Endodermal cell (in vitro differentiated cells): ENCODE results near the gene USP13. TPM values are rescaled to one million over a fixed set of nuclear protein-coding genes. Genes with fewer than 3 reads are reported as not detected.
"Not testable (repeated sequence)": the region's sequence is repeated elsewhere in the genome, so short reads cannot be mapped to it uniquely, and the experiment has no call there.

ENCODE experiments used
- DNase-seq: peaks from one replicate; pipeline ENCODE4 v3.0.0-alpha.2; 2017
- H3K27ac ChIP-seq: 2 replicates; pipeline ENCODE4 v1.5.1; 2013; ENCODE audit warnings: mild to moderate bottlenecking, low read depth, low read length, moderate library complexity
- H3K27me3 ChIP-seq: 2 replicates; pipeline ENCODE4 v1.6.1; 2013; ENCODE audit warnings: mild to moderate bottlenecking, low read length, moderate library complexity; ENCODE audit not compliant: insufficient read depth, control insufficient read depth, poor library complexity, severe bottlenecking
- H3K36me3 ChIP-seq: 2 replicates; pipeline ENCODE4 v1.7.0; 2013; ENCODE audit warnings: mild to moderate bottlenecking, low read length, moderate library complexity; ENCODE audit not compliant: control insufficient read depth, insufficient read depth
- H3K4me1 ChIP-seq: one replicate; pipeline ENCODE4 v1.7.0; 2013; ENCODE audit warnings: low read length; ENCODE audit not compliant: control insufficient read depth, insufficient read depth
- H3K4me3 ChIP-seq: 2 replicates; pipeline ENCODE4 v1.5.1; 2013; ENCODE audit warnings: mild to moderate bottlenecking, low read length, moderate library complexity
- H3K9ac ChIP-seq: 2 replicates; pipeline ENCODE4 v1.6.1; 2013; ENCODE audit warnings: mild to moderate bottlenecking, low read length, moderate library complexity; ENCODE audit not compliant: poor library complexity, severe bottlenecking; ENCODE audit errors: extremely low read depth
- H3K9me3 ChIP-seq: 2 replicates; pipeline ENCODE4 v1.6.1; 2013; ENCODE audit warnings: mild to moderate bottlenecking, low read length, moderate library complexity; ENCODE audit not compliant: control insufficient read depth
- H3K27ac Mint-ChIP-seq: 2 replicates; pipeline ENCODE4 v1.8.0; 2020; ENCODE audit warnings: mixed read lengths
- H3K27me3 Mint-ChIP-seq: 2 replicates; pipeline ENCODE4 v1.8.0; 2021; ENCODE audit warnings: mild to moderate bottlenecking, mixed read lengths; ENCODE audit not compliant: insufficient read depth
- H3K36me3 Mint-ChIP-seq: 2 replicates; pipeline ENCODE4 v1.8.0; 2020; ENCODE audit warnings: low read depth, mixed read lengths
- H3K4me1 Mint-ChIP-seq: 2 replicates; pipeline ENCODE4 v1.8.0; 2020; ENCODE audit warnings: mixed read lengths
- H3K4me3 Mint-ChIP-seq: 2 replicates; pipeline ENCODE4 v1.8.0; 2020; ENCODE audit warnings: mild to moderate bottlenecking, moderate library complexity, mixed read lengths
- H3K9me3 Mint-ChIP-seq: 2 replicates; pipeline ENCODE4 v1.8.0; 2020; ENCODE audit warnings: mild to moderate bottlenecking, mixed read lengths
- CTCF ChIP-seq: fragments of 200-600 bp; sonication (generic); conservative IDR thresholded peaks from 2 replicates; pipeline ENCODE4 v1.5.0; 2021; ENCODE audit warnings: antibody characterized with exemption, mild to moderate bottlenecking
- WGBS, 2 experiments: methylation state at CpG; one replicate each; pipeline versions ENCODE4 v1.1.5 to v1.1.7; 2013; ENCODE audit warnings: missing lambda C conversion rate in 2 of 2, mixed read lengths in 1 of 2; ENCODE audit not compliant: insufficient coverage in 1 of 2, insufficient read length in 1 of 2; 5-methylcytosine and 5-hydroxymethylcytosine counted together
- total RNA-seq, 2 donors: library from RNA; stranded (reverse); fragmentation: NEBNext Ultra II Directional in 1 of 2; extraction: Animal tissue kit (Norgen Biotek cat#: 25700) in 1 of 2; gene quantifications; 2 replicates in 1 of 2; 3 replicates in 1 of 2; pipeline ENCODE4 v1.2.1, GENCODE V29; 2021

The USP13 gene
- total RNA-seq, 2 donors from 2014 or later: 24.7 to 25.5 TPM

- no peak overlapping the region for H3K4me3 ChIP-seq
- no peaks in the 10 kb centered on the region for H3K27me3 Mint-ChIP-seq
- DNase-seq: no peak
- no peaks in the 10 kb centered on the region for H3K36me3 ChIP-seq
- peaks cover 10% of the 10 kb centered on the region for H3K4me1 ChIP-seq
- no peak overlapping the region for H3K4me3 Mint-ChIP-seq
- peaks cover 23% of the 10 kb centered on the region for H3K4me1 Mint-ChIP-seq
- no peaks in the 10 kb centered on the region for H3K9me3 ChIP-seq
- no peak overlapping the region for H3K27ac ChIP-seq
- no peak overlapping the region for H3K27ac Mint-ChIP-seq
- WGBS, 2 experiments: 71 to 89% methylated on average over 2 to 4 of the region's 4 CpGs
- H3K9ac ChIP-seq: no peak overlapping the region
- no peaks in the 10 kb centered on the region for H3K27me3 ChIP-seq
- peaks cover 15% of the 10 kb centered on the region for H3K36me3 Mint-ChIP-seq
- TF ChIP-seq CTCF: no peak
- no peaks in the 10 kb centered on the region for H3K9me3 Mint-ChIP-seq
Measured at GRCh38 chr3:179682426-179683080, 29.7 kb downstream of the USP13 start.

GRCh38 chr3:179683286-179683685 lies 30.4 kb downstream of the USP13 start:
- Mint-ChIP-seq H3K36me3 (peaks cover 15% of the 10 kb centered on the region), H3K27ac (peak overlapping the region; percentile 14), H3K4me1 (peaks cover 23% of the 10 kb centered on the region)
- H3K9ac ChIP-seq, H3K9me3 Mint-ChIP-seq, H3K4me3 ChIP-seq, H3K27me3 ChIP-seq, H3K27me3 Mint-ChIP-seq, H3K27ac ChIP-seq, H3K9me3 ChIP-seq, H3K4me3 Mint-ChIP-seq, H3K36me3 ChIP-seq: not testable (repeated sequence)
- peaks cover 10% of the 10 kb centered on the region for H3K4me1 ChIP-seq
- WGBS, 2 experiments: 80 to 84% methylated on average over 1 to 4 of the region's 5 CpGs
- peak; percentile 6 for DNase-seq

- no peaks in the 10 kb centered on the region for H3K27me3 ChIP-seq
- no peaks in the 10 kb centered on the region for H3K9me3 Mint-ChIP-seq
- H3K36me3 ChIP-seq: peaks cover 11% of the 10 kb centered on the region
- H3K27me3 Mint-ChIP-seq: no peaks in the 10 kb centered on the region
- peak; percentile 3 for DNase-seq
- no peak overlapping the region for H3K4me3 Mint-ChIP-seq
- WGBS, 2 experiments: 87 to 90% methylated on average over 2 to 4 of the region's 4 CpGs
- H3K36me3 Mint-ChIP-seq: peaks cover 49% of the 10 kb centered on the region
- no peaks in the 10 kb centered on the region for H3K9me3 ChIP-seq
- H3K27ac ChIP-seq: no peak overlapping the region
- no peak overlapping the region for H3K9ac ChIP-seq
- no peak overlapping the region for H3K27ac Mint-ChIP-seq
- H3K4me1 ChIP-seq: no peaks in the 10 kb centered on the region
- peaks cover 4% of the 10 kb centered on the region for H3K4me1 Mint-ChIP-seq
- TF ChIP-seq CTCF: no peak
- no peak overlapping the region for H3K4me3 ChIP-seq
Measured at GRCh38 chr3:179687967-179688535, 35.2 kb downstream of the USP13 start.
